Smooth muscle cell (in vitro differentiated cells): Measurements from ENCODE around the gene DCLRE1C. TPM values are rescaled to one million over a fixed set of nuclear protein-coding genes. Genes with fewer than 3 reads are reported as not detected.

Experiments
- DNase-seq: peaks from one replicate; lab custom pipeline; 2025; ENCODE audit not compliant: unreplicated experiment; lab: John Stamatoyannopoulos, UW
- H2AFZ ChIP-seq: fragments of 200-600 bp; sonication (generic); 2 replicates; pipeline ENCODE4 v1.6.0; 2016; ENCODE audit warnings: antibody characterized with exemption, low read depth, mild to moderate bottlenecking
- H3F3A ChIP-seq: fragments of 200-600 bp; sonication (generic); 2 replicates; pipeline ENCODE4 v1.6.0; 2017; ENCODE audit warnings: antibody characterized with exemption, low read depth
- H3K27ac ChIP-seq: fragments of 200-600 bp; sonication (generic); 2 replicates; pipeline ENCODE4 v1.5.1; 2016; ENCODE audit warnings: low read depth, mild to moderate bottlenecking
- H3K27me3 ChIP-seq: fragments of 200-600 bp; sonication (generic); 2 replicates; pipeline ENCODE4 v1.6.1; 2016; ENCODE audit warnings: low read depth, mild to moderate bottlenecking
- H3K36me3 ChIP-seq: fragments of 200-600 bp; sonication (generic); 2 replicates; pipeline ENCODE4 v1.5.1; 2016; ENCODE audit warnings: low read depth
- H3K4me1 ChIP-seq: fragments of 200-600 bp; sonication (generic); 2 replicates; pipeline ENCODE4 v1.5.1; 2016; ENCODE audit warnings: low read depth
- H3K4me2 ChIP-seq: fragments of 200-600 bp; sonication (generic); 2 replicates; pipeline ENCODE4 v1.6.0; 2016; ENCODE audit warnings: mild to moderate bottlenecking
- H3K4me3 ChIP-seq: fragments of 200-600 bp; sonication (generic); 2 replicates; pipeline ENCODE4 v1.5.1; 2016; ENCODE audit warnings: mild to moderate bottlenecking
- H3K79me2 ChIP-seq: fragments of 200-600 bp; sonication (generic); 2 replicates; pipeline ENCODE4 v1.6.0; 2016; ENCODE audit warnings: low read depth, mild to moderate bottlenecking
- H3K9ac ChIP-seq: fragments of 200-600 bp; sonication (generic); 2 replicates; pipeline ENCODE4 v1.6.0; 2016; ENCODE audit warnings: low read depth
- H3K9me3 ChIP-seq: fragments of 200-600 bp; sonication (generic); replicated peaks from 2 replicates; pipeline ENCODE4 v1.5.1; 2016; ENCODE audit warnings: low read depth
- H4K20me1 ChIP-seq: fragments of 200-600 bp; sonication (generic); 2 replicates; pipeline ENCODE4 v1.6.0; 2016; ENCODE audit warnings: low read depth
- WGBS: methylation state at CpG from one replicate; pipeline ENCODE4 v1.1.7; 2016; ENCODE audit warnings: low lambda C conversion rate; 5-methylcytosine and 5-hydroxymethylcytosine counted together
- polyA plus RNA-seq: library from polyadenylated mRNA; unstranded; fragments of >200 nt; fragmentation: Nextera tagmentation; extraction: Ambion mirVana; gene quantifications from 2 replicates; pipeline ENCODE4 v1.2.1, GENCODE V29; 2016
- total RNA-seq: library from RNA; depleted of rRNA; stranded (reverse); fragments of >200 nt; gene quantifications from 2 replicates; pipeline ENCODE4 v1.2.3, GENCODE V29; 2014
- TF ChIP-seq, protein P1 (sequence below): fragments of 200-600 bp; sonication (generic); IDR thresholded peaks from 2 replicates; pipeline ENCODE4 v1.5.1; 2017; ENCODE audit warnings: borderline replicate concordance, mild to moderate bottlenecking, antibody characterized with exemption; ENCODE audit not compliant: insufficient read depth, poor library complexity, severe bottlenecking

DCLRE1C gene
- total and polyA plus RNA-seq, 2 experiments from 2014 or later, result 7.0 to 7.6 TPM

DNA sequence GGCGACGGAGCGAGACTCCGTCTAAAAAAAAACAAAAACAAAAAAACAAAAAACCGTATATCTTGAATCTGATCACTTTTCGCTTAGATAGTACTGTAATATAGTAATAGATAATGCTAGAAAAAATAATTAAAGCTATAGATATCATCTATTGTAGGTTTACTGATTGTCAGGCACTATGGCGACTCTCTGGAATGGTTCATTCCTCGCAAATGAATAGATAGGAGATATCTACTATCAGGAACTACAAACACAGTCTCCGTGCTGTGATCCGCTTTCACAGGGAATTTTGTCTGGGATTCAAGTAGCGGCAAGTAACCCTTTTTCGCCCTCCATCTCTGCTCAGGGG is 5.0 kb upstream of the DCLRE1C start:
- TF ChIP-seq, protein P1, sequence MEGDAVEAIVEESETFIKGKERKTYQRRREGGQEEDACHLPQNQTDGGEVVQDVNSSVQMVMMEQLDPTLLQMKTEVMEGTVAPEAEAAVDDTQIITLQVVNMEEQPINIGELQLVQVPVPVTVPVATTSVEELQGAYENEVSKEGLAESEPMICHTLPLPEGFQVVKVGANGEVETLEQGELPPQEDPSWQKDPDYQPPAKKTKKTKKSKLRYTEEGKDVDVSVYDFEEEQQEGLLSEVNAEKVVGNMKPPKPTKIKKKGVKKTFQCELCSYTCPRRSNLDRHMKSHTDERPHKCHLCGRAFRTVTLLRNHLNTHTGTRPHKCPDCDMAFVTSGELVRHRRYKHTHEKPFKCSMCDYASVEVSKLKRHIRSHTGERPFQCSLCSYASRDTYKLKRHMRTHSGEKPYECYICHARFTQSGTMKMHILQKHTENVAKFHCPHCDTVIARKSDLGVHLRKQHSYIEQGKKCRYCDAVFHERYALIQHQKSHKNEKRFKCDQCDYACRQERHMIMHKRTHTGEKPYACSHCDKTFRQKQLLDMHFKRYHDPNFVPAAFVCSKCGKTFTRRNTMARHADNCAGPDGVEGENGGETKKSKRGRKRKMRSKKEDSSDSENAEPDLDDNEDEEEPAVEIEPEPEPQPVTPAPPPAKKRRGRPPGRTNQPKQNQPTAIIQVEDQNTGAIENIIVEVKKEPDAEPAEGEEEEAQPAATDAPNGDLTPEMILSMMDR, result no peak
- Histone ChIP-seq H3K9me3 (no peaks in the 10 kb centered on the region), H3K79me2 (no peaks in the 10 kb centered on the region), H3K27ac (peak overlapping the region; percentile 91), H3K27me3 (no peaks in the 10 kb centered on the region), H2AFZ (peak overlapping the region; percentile 95), H3K4me2 (peak overlapping the region; percentile 95), H3F3A (no peaks in the 10 kb centered on the region), H3K4me1 (no peaks in the 10 kb centered on the region), H3K4me3 (peak overlapping the region; percentile 75), H4K20me1 (no peaks in the 10 kb centered on the region), H3K9ac (peak overlapping the region; percentile 87), H3K36me3 (no peaks in the 10 kb centered on the region)
- no peak for DNase-seq
- WGBS, result 54% methylated on average over 12 of the region's 12 CpGs

DNA sequence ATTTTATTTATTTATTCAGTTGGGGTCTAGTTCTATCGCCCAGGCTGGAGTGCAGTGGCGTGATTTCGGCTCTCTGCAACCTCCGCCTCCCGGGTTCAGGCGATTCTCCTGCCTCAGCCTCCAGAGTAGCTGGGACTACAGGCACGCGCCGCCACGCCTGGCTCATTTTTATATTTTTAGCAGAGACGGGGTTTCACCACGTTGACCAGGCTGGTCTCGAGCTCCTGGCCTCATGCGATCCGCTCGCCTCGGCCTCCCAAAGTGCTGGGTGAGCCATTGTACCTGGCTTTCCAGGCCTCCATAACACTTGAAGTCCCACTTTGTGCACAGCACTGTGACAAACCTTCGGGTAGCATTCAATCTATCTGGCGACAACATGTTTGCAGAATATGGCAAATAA is 1.0 kb upstream of the DCLRE1C start:
- Histone ChIP-seq H2AFZ (no peak overlapping the region), H3K27ac (peak overlapping the region; percentile 56), H3K36me3 (no peaks in the 10 kb centered on the region), H3K27me3 (no peaks in the 10 kb centered on the region), H3K9ac (no peak overlapping the region), H3K4me2 (peak overlapping the region; percentile 90), H3K4me1 (no peaks in the 10 kb centered on the region), H3K79me2 (peaks cover 11% of the 10 kb centered on the region), H4K20me1 (peaks cover 8% of the 10 kb centered on the region), H3K4me3 (peak overlapping the region; percentile 64), H3K9me3 (no peaks in the 10 kb centered on the region), H3F3A (no peaks in the 10 kb centered on the region)
- WGBS, result 95% methylated on average over 19 of the region's 19 CpGs
- TF ChIP-seq, protein P1, result no peak
- no peak for DNase-seq

DNA sequence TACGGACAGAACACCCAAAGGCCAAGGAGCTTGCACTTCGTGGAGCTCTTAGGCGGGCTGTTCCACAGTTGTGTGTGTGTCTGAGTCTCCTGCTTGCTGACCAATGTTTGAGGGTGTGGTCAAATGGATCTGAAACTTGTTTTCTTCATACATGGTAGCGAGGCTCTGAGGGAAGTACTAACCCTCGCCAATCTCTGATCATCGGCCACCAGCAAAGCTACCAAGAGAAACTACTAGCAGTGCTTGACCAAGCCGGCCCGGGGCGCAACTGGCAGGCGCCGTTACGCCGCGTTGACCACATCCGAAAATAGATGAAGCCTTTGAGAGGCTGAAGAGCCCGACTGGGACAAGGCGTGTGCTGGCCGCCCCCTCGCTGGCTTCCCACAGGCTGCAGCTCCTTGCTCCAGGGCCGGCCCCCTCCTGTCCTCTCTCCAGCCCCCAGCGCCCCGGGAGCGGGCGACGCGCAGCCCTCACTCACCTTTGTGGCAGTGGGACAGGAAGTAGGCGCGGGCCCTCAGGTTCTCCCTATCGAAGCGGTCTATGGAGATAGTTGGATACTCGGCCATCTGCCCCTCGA is 384 bp downstream of the DCLRE1C start:
- H3K4me3 ChIP-seq, result peak overlapping the region; percentile 64
- H3K36me3 ChIP-seq, result no peaks in the 10 kb centered on the region
- H3K9me3 ChIP-seq, result no peaks in the 10 kb centered on the region
- H3K27ac ChIP-seq, result peak overlapping the region; percentile 56
- peak overlapping the region; percentile 23 for H3K9ac ChIP-seq
- peak; percentile 69 for DNase-seq
- H3K27me3 ChIP-seq, result no peaks in the 10 kb centered on the region
- no peaks in the 10 kb centered on the region for H3F3A ChIP-seq
- H3K79me2 ChIP-seq, result peaks cover 11% of the 10 kb centered on the region
- peak overlapping the region; percentile 90 for H3K4me2 ChIP-seq
- H4K20me1 ChIP-seq, result peaks cover 8% of the 10 kb centered on the region
- TF ChIP-seq, protein P1, result no peak
- 1% methylated on average over 31 of the region's 32 CpGs for WGBS
- peak overlapping the region; percentile 87 for H2AFZ ChIP-seq
- no peaks in the 10 kb centered on the region for H3K4me1 ChIP-seq

DNA sequence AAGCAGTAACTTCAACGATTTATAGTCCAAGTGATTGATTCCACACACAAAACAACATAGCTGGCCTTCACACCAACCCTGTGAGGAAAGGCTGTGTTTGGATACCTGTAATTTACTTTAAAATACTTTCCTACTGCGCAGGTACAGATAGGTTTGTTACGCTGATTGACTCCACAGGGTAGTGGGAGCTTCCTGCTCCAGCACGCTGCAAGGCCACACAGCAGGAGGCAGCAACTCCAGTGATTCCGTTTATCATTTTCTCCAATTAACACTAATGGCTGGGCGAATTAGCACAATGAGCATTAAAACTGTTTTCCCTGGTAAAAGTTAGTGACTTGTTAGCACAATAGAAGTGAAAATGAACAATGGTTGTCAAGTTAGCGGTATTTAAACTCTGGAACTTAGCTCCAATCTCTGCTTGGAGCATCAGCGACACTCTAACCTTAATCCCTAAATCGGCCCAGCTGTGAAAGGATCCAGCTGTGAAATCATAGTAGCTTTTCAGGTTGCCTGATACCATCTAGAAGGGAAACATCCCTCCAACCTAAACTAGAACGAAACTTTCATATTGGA is 959 bp downstream of the DCLRE1C start:
- no peaks in the 10 kb centered on the region for H3K9me3 ChIP-seq
- H3K4me2 ChIP-seq, result peak overlapping the region; percentile 90
- H3K27ac ChIP-seq, result peak overlapping the region; percentile 56
- H2AFZ ChIP-seq, result peak overlapping the region; percentile 87
- H4K20me1 ChIP-seq, result peaks cover 8% of the 10 kb centered on the region
- 13% methylated on average over 10 of the region's 10 CpGs for WGBS
- peak overlapping the region; percentile 23 for H3K9ac ChIP-seq
- no peaks in the 10 kb centered on the region for H3K27me3 ChIP-seq
- H3K4me3 ChIP-seq, result peak overlapping the region; percentile 64
- H3K36me3 ChIP-seq, result no peaks in the 10 kb centered on the region
- no peak for DNase-seq
- no peaks in the 10 kb centered on the region for H3K4me1 ChIP-seq
- H3F3A ChIP-seq, result no peaks in the 10 kb centered on the region
- peaks cover 11% of the 10 kb centered on the region for H3K79me2 ChIP-seq
- TF ChIP-seq, protein P1, result no peak
